ENCODE measurements around the gene VPS36.
"Not testable (repeated sequence)": the region's sequence is repeated elsewhere in the genome, so short reads cannot be mapped to it uniquely, and the experiment has no call there.

VPS36 gene

GRCh38 chr13:52432456-52432855, 18.0 kb downstream of the VPS36 start:
- no peak for DNase-seq

GRCh38 chr13:52428295-52428694, 22.1 kb downstream of the VPS36 start:
- DNase-seq: no peak

- DNase-seq: no peak
Observed at GRCh38 chr13:52421216-52421615, 29.2 kb downstream of the VPS36 start.

GRCh38 chr13:52419080-52419479, 31.4 kb downstream of the VPS36 start:
- DNase-seq: no peak

GRCh38 chr13:52414963-52415362, 35.5 kb downstream of the VPS36 start:
- DNase-seq: no peak

- DNase-seq: no peak
Observed at GRCh38 chr13:52414051-52414450, 36.4 kb downstream of the VPS36 start.

GRCh38 chr13:52412128-52412527, 38.3 kb downstream of the VPS36 start:
- no peak for DNase-seq

GRCh38 chr13:52411629-52412028, 38.8 kb downstream of the VPS36 start:
- DNase-seq: no peak

GRCh38 chr13:52408071-52408658, 42.3 kb downstream of the VPS36 start:
- DNase-seq: not testable (repeated sequence)

- DNase-seq: not testable (repeated sequence)
Observed at GRCh38 chr13:52407436-52407835, 43.0 kb downstream of the VPS36 start.

- no peak for DNase-seq
Observed at GRCh38 chr13:52406629-52407028, 43.8 kb downstream of the VPS36 start.

GRCh38 chr13:52405767-52406494, 44.5 kb downstream of the VPS36 start, which contains the start of gene THSD1:
TSS of gene THSD1 (minus strand) at chr13:52406172. CDS start at chr13:52402600, 3,572 bp downstream.
- no peak for DNase-seq

- DNase-seq: no peak
Observed at GRCh38 chr13:52405369-52405766, 45.1 kb downstream of the VPS36 start.

- DNase-seq: no peak
Observed at GRCh38 chr13:52399708-52400107, 50.7 kb downstream of the VPS36 start.

- DNase-seq: no peak
Observed at GRCh38 chr13:52399046-52399445, 51.4 kb downstream of the VPS36 start.

GRCh38 chr13:52395704-52396103, 54.7 kb downstream of the VPS36 start:
- no peak for DNase-seq

GRCh38 chr13:52394586-52394985, 55.8 kb downstream of the VPS36 start:
- DNase-seq: no peak

GRCh38 chr13:52393572-52394357, 56.7 kb downstream of the VPS36 start:
- DNase-seq: no peak

GRCh38 chr13:52387721-52388120, 62.7 kb downstream of the VPS36 start:
- no peak for DNase-seq

- no peak for DNase-seq
Observed at GRCh38 chr13:52385870-52386269, 64.6 kb downstream of the VPS36 start.

- no peak for DNase-seq
Observed at GRCh38 chr13:52383366-52383765, 67.1 kb downstream of the VPS36 start.

GRCh38 chr13:52378312-52378711, 72.1 kb downstream of the VPS36 start:
- no peak for DNase-seq

GRCh38 chr13:52377898-52378297, 72.5 kb downstream of the VPS36 start:
- DNase-seq: no peak

GRCh38 chr13:52374873-52375411, 75.5 kb downstream of the VPS36 start:
- no peak for DNase-seq
